Spleen (tissue), 7 donors: ENCODE results near the gene OSBPL8.

Source experiments
- POLR2A ChIP-seq, 3 donors: fragments of 450-650 bp; IDR thresholded peaks; one replicate each; pipeline ENCODE4 v1.5.1; 2017; ENCODE audit warnings: antibody characterized with exemption in 3 of 3, mild to moderate bottlenecking in 1 of 3
- POLR2AphosphoS5 ChIP-seq, 3 donors: sonication (generic); formaldehyde crosslinking; IDR thresholded peaks; one replicate each; pipeline ENCODE4 v1.5.1; 2017; ENCODE audit warnings: antibody characterized with exemption in 3 of 3
- TF ChIP-seq, protein P1 (sequence below), 11 experiments: fragments of 200-600 bp in 7 of 11; fragments of 450-650 bp in 4 of 11; sonication (generic) in 4 of 11; IDR thresholded peaks in 8 of 11; conservative IDR thresholded peaks in 3 of 11; 1 replicate in 7 of 11; 2 replicates in 4 of 11; pipeline versions ENCODE4 v1.4.0 to v1.8.0; 2016 to 2021; ENCODE audit warnings: antibody characterized with exemption in 11 of 11, inconsistent platforms in 4 of 11, mild to moderate bottlenecking in 1 of 11
- donor health status: DM: no; HTN: no; CAD: no; lungs with moderate emphysema.
- donor health status: DM: no; HTN: no; CAD: no.
- donor health status: DM: no; HTN: no; CAD: no.

DNA sequence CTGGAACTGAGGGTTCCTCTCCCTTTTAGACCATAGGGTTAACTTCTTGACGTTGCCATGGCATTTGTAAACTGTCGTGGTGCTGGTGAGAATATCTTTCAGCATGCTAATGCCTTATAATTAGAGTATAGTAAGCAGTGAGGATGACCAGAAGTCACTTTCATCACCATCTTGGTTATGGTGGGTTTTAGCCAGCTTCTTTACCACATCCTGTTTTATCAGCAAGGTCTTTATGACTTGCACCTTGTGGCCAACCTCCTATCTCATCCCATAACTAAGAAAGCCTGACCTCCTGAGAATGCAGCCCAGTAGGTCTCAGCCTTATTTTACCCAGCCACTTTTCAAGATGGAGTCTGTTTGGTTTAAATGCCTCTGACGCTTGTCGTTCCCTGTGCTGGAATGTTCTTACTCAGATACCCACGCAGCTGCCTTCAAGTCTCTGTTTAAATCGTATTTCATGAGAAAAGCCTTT lies 255.5 kb downstream of the OSBPL8 start:
- TF ChIP-seq, protein P1, sequence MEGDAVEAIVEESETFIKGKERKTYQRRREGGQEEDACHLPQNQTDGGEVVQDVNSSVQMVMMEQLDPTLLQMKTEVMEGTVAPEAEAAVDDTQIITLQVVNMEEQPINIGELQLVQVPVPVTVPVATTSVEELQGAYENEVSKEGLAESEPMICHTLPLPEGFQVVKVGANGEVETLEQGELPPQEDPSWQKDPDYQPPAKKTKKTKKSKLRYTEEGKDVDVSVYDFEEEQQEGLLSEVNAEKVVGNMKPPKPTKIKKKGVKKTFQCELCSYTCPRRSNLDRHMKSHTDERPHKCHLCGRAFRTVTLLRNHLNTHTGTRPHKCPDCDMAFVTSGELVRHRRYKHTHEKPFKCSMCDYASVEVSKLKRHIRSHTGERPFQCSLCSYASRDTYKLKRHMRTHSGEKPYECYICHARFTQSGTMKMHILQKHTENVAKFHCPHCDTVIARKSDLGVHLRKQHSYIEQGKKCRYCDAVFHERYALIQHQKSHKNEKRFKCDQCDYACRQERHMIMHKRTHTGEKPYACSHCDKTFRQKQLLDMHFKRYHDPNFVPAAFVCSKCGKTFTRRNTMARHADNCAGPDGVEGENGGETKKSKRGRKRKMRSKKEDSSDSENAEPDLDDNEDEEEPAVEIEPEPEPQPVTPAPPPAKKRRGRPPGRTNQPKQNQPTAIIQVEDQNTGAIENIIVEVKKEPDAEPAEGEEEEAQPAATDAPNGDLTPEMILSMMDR (IDR thresholded peaks at IDR 0.05 in 8 of 11, conservative IDR thresholded peaks at IDR 0.05 in 3 of 11): no peak
- TF ChIP-seq POLR2AphosphoS5 (IDR thresholded peaks at IDR 0.05): no peak
- no peak for TF ChIP-seq POLR2A (IDR thresholded peaks at IDR 0.05)
